GM12875 (cell line): ENCODE results near the gene OTC.

Experiments
- H3K4me3 ChIP-seq: one replicate; pipeline ENCODE4 v1.5.1; 2011; ENCODE audit warnings: low read depth, low read length, control low read depth
- TF ChIP-seq, protein P1 (sequence below): IDR thresholded peaks from 2 replicates; pipeline ENCODE4 v1.5.1; 2011; ENCODE audit warnings: low read depth, mild to moderate bottlenecking, control low read depth, inconsistent platforms, low read length, moderate library complexity, borderline replicate concordance; ENCODE audit not compliant: insufficient read depth

The OTC gene

DNA sequence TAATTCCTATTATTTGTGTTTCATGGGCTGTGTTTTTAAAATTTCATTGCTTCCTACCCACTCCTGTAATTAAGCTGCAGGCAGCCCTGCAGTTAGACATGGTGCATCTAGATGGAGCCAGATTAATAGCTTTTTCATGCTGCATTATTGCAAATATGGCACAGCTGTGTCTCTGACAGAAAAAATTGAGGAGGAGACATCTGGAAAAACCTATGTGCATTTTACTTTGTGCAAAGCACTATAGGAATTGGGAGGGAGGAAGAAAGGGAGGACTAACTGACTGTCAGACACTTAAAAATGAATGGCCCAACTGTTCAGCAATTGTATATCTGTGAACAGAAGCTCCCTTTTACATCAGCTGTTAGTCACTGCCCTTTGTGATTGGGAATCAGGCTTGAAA lies 17.0 kb upstream of the OTC start:
- no peak overlapping the region for H3K4me3 ChIP-seq
- TF ChIP-seq, protein P1, sequence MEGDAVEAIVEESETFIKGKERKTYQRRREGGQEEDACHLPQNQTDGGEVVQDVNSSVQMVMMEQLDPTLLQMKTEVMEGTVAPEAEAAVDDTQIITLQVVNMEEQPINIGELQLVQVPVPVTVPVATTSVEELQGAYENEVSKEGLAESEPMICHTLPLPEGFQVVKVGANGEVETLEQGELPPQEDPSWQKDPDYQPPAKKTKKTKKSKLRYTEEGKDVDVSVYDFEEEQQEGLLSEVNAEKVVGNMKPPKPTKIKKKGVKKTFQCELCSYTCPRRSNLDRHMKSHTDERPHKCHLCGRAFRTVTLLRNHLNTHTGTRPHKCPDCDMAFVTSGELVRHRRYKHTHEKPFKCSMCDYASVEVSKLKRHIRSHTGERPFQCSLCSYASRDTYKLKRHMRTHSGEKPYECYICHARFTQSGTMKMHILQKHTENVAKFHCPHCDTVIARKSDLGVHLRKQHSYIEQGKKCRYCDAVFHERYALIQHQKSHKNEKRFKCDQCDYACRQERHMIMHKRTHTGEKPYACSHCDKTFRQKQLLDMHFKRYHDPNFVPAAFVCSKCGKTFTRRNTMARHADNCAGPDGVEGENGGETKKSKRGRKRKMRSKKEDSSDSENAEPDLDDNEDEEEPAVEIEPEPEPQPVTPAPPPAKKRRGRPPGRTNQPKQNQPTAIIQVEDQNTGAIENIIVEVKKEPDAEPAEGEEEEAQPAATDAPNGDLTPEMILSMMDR, result no peak

DNA sequence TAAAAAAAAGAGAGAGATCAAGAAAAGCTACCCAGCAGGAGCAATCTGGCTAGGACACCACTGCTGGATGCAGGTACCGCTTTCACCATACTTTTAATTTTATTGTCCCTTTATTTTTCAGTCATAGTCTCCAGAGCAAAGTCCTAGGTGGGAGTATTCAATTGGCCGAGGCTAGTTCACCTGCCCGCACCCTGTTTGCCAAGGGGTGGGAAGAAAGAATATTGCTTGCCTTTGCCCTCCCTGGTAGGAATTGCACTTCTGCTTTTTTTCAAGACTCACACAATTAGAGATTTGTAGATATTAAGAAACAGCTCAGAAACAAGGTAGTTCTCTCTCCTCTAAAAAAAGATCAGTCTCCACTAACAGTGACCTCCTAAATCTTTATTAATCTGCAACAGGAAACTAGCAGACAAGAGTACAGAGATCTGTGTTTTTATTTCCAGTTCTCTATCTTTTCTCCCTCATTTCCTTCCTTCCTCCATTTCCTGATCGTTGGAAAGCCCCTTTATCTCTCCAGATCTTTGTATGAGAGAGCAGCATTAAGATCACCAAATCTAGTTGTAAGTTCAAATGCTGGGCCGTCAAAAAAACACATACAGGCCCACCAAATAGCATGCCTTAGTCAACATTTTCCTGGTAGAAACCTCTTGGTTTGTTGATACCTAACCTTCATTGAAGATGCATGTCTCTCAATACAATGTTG lies 15.7 kb upstream of the OTC start:
- TF ChIP-seq, protein P1, result no peak
- no peak overlapping the region for H3K4me3 ChIP-seq

DNA sequence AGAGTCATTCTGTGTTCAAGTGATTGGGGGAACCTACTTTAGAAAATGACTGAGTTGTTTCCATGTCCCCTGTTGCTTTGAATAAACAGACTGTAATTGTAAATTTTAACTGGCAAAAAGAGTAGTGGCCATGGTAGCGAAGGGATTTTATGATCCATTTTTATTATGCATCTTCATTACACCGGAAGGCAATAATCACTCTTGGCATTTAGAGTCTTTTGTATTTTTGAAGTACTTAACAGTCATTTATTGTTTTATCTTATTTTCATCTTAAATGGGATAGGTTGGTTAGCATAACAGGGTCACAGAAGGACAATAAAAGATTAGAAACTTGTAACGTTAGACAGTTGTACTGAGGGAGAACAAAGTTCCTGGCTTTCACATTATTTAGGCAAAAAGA lies 11.0 kb upstream of the OTC start:
- no peak overlapping the region for H3K4me3 ChIP-seq

DNA sequence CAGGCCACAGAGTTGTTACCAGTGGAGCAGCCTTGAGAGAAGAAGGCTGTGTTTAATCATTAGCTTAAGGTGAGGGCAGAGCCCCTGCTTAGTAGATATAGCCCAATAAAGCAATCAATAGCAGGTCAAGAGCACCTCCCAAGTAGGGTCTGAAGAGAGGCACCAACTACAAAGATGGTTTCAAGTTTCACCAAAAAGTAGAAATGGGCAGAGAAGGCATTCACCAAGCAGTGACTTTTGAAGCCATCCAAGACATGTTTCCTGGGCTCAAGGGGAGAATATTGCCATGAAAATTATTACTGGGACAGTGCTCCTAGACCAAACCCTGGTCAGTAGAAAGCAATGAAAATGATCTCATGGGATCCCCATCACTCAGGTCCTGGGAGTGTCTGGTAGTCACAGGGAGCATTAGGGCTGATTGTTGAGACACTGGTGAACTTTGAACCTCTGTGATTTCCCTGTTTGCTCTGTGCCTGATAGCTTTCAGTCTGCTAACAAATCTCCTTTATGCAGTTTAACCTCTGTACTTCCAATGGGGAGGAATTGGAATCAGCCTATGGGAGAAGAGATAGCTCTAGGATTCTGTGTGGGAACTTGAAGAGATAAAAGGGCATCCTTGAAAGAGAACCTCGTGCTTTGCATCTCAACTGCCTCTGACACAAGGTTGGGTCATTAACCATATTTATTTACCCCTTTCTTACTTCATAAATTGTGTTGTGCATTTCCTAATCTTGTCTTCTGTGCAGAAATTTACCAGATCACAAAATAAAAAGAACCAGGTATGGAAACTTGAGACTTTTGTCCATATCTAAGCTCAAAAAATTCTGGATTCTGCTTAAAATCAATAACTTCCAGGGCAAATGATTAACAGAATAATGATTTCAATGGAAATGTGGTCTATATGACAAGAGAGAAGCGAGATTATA lies 9.3 kb upstream of the OTC start:
- TF ChIP-seq, protein P1, result no peak

More for the DNA sequence above, 11.0 kb upstream of the OTC start:
- TF ChIP-seq, protein P1, result no peak

DNA sequence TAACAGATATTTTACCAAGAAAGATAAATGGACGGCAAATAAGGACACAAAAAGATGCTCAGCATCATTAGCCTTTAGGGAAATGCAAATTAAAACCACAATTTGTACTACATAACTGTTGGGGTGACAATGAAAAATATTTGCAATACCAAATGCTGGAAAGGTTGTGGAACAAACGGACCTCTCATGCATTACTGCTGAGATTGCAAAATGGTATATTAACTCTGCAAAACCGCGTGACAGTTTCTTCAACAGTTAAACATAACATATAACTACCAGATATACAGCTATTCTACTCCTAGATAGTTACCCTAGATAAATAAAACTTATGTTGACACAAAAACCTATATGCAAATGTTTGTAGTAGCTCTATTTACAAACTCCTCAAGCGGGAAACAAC lies 6.3 kb upstream of the OTC start:
- TF ChIP-seq, protein P1, result no peak
- no peak overlapping the region for H3K4me3 ChIP-seq

More for the DNA sequence above, 9.3 kb upstream of the OTC start:
- H3K4me3 ChIP-seq, result no peak overlapping the region

DNA sequence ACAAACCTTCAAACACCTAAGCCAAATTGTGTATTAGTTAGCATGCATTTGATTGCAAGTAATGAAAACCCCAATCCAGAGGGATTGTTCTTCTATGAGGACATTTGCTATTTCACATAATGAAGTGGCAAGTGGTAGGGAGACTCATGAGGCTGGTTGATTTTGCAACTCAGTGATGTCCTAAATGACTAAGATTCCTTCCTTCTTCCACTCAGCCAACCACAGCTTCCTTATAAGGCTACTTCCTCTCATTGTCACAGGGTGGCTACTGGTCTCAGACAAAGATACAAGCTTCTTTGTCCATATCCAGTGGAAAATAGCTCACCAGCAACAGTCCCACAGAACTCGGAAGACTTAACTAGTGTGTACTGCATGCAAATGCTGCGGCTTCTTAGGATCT lies 5.3 kb upstream of the OTC start:
- H3K4me3 ChIP-seq, result no peak overlapping the region

More for the DNA sequence above, 5.3 kb upstream of the OTC start:
- TF ChIP-seq, protein P1, result no peak
